GM10847 (cell line): ENCODE results near the gene POU6F1.

Experiments used
- POLR2A ChIP-seq: IDR thresholded peaks from 2 replicates; pipeline ENCODE4 v1.6.1; 2011; ENCODE audit not compliant: insufficient read length; ENCODE audit errors: extremely low read depth

Gene POU6F1

GRCh38 chr12:51152953-51153352 is 64.9 kb downstream of the POU6F1 start:
- TF ChIP-seq POLR2A = no peak

DNA sequence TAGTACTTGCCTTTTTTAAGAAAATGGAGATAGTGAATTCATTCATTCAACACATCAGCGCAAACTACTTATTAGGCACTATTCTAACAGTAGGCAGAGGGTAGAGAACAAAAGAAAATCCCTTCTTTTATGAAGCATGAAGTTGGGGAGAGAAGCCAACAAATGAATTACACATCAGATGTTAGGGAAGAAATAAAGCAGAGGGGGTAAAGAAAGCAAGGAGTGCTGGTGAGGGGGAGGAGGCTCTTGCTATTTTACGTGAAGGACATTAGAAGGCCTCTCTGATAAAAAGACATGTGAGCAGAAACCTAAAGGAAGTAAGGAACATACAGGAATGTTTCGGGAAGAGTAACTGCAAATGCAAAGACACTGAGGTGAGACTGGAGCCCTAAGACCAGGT is 67.1 kb downstream of the POU6F1 start:
- TF ChIP-seq POLR2A = no peak

DNA sequence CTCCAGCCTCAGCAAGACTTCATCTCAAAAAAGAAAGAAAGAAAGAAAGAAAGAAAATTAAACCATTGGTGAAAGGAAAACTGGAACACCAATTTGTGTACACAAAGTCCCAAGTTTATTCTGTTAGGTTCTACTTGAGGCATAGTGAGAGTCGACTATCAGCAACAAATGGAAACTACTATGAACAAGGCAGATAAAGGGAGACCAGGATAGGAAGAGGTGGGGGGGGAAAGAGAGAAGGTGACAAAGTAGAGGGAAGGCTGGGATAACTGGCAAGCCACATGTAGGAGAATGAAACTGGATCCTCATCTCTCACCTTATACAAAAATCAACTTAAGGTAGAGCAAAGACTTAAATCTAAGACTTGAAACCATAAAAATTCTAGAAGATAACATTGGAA is 70.6 kb downstream of the POU6F1 start:
- no peak for TF ChIP-seq POLR2A

GRCh38 chr12:51139292-51139844 is 78.5 kb downstream of the POU6F1 start:
- TF ChIP-seq POLR2A = no peak
